ENCODE results near the gene NCKAP5L. TPM values are rescaled to one million over a fixed set of nuclear protein-coding genes. Genes with fewer than 3 reads are reported as not detected.
"Not testable (repeated sequence)": the region's sequence is repeated elsewhere in the genome, so short reads cannot be mapped to it uniquely, and the experiment has no call there.

The NCKAP5L gene
- total RNA-seq, 1 donor from 2014 or later: 9.1 TPM

DNA sequence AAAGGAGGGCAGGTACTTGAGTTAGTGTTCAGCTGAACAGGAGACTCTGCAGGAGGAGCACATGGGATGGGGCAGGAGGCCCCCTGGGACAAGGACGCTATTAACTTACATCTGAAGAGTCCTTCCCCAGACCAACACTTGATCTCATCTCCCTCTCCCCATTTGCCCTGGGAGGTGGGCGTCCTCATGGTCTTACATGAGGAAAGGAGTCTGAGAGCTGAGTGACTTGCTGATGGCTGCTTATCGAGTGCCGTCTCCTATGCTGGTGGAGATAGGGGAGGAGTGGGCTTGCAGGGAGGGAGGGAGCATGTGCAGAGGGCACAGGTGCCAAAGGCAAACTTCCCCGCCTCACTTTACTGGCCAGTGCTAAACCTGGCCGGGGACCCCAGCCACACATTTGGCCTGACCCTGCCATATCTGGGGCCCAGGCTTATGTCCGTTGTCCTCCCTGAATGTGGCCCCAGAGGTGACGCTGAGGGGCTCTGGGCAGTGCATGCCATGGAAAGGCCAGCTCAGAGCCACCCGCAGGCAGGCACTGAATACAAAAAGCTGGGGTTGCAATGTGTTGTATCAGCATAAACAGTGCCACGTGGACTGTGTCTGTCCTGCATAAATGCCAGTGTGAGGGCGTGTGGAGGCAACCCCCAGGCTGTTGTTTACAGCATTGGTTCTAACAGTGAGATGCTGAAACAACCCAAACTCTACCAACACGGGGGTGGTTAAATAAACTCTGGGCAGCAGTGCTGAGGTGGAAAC is 46.1 kb upstream of the NCKAP5L start:
- H3K4me1 Mint-ChIP-seq: no peaks in the 10 kb centered on the region
- POLR2A ChIA-PET: no interaction called here
- DNase-seq (no peak), ATAC-seq (ENCODE audit: low read depth) (no peak)
- CTCF ChIA-PET: no interaction called here
- intact Hi-C loops (cut with micrococcal nuclease): no loop called here
- no peak for TF ChIP-seq CTCF (IDR thresholded peaks at IDR 0.05)
- no peaks in the 10 kb centered on the region for H3K36me3 Mint-ChIP-seq (ENCODE audit: low read depth)
- peaks cover 8% of the 10 kb centered on the region for H3K27me3 Mint-ChIP-seq
- no peak overlapping the region for H3K27ac Mint-ChIP-seq
- H3K9me3 Mint-ChIP-seq: no peaks in the 10 kb centered on the region
- H3K4me3 Mint-ChIP-seq: no peak overlapping the region

GRCh38 chr12:49873361-49873934 is 45.2 kb upstream of the NCKAP5L start:
- no peaks in the 10 kb centered on the region for H3K36me3 Mint-ChIP-seq (ENCODE audit: low read depth)
- no peak for DNase-seq
- POLR2A ChIA-PET: no interaction called here
- no peak overlapping the region for H3K27ac Mint-ChIP-seq
- no peaks in the 10 kb centered on the region for H3K4me1 Mint-ChIP-seq
- no peaks in the 10 kb centered on the region for H3K9me3 Mint-ChIP-seq
- CTCF ChIA-PET: no interaction called here
- intact Hi-C loops (cut with micrococcal nuclease): no loop called here
- TF ChIP-seq CTCF (IDR thresholded peaks at IDR 0.05): no peak
- no peak for ATAC-seq (ENCODE audit: low read depth)
- peaks cover 9% of the 10 kb centered on the region for H3K27me3 Mint-ChIP-seq
- H3K4me3 Mint-ChIP-seq: no peak overlapping the region

GRCh38 chr12:49872781-49873181 is 44.6 kb upstream of the NCKAP5L start:
- CTCF ChIA-PET: no interaction called here
- DNase-seq: no peak
- no peaks in the 10 kb centered on the region for H3K9me3 Mint-ChIP-seq

GRCh38 chr12:49872381-49872780 is 44.2 kb upstream of the NCKAP5L start:
- no peak for TF ChIP-seq CTCF (IDR thresholded peaks at IDR 0.05)
- H3K27ac Mint-ChIP-seq: no peak overlapping the region
- H3K27me3 Mint-ChIP-seq: peaks cover 9% of the 10 kb centered on the region
- no peaks in the 10 kb centered on the region for H3K9me3 Mint-ChIP-seq
- ATAC-seq (ENCODE audit: low read depth): no peak
- CTCF ChIA-PET: no interaction called here
- H3K4me3 Mint-ChIP-seq: no peak overlapping the region
- no peak for DNase-seq
- H3K4me1 Mint-ChIP-seq: no peaks in the 10 kb centered on the region
- no peaks in the 10 kb centered on the region for H3K36me3 Mint-ChIP-seq (ENCODE audit: low read depth)
- POLR2A ChIA-PET: no interaction called here
- intact Hi-C loops (cut with micrococcal nuclease): no loop called here

More at GRCh38 chr12:49872781-49873181, 44.6 kb upstream of the NCKAP5L start:
- H3K27me3 Mint-ChIP-seq: peaks cover 9% of the 10 kb centered on the region
- no peaks in the 10 kb centered on the region for H3K4me1 Mint-ChIP-seq
- no peak for TF ChIP-seq CTCF (IDR thresholded peaks at IDR 0.05)
- intact Hi-C loops (cut with micrococcal nuclease): no loop called here
- H3K4me3 Mint-ChIP-seq: no peak overlapping the region
- H3K36me3 Mint-ChIP-seq (ENCODE audit: low read depth): no peaks in the 10 kb centered on the region
- no peak for ATAC-seq (ENCODE audit: low read depth)
- H3K27ac Mint-ChIP-seq: no peak overlapping the region
- POLR2A ChIA-PET: no interaction called here

GRCh38 chr12:49871811-49872251 is 43.6 kb upstream of the NCKAP5L start:
- H3K4me1 Mint-ChIP-seq; H3K9me3 Mint-ChIP-seq; ATAC-seq (ENCODE audit: low read depth); DNase-seq; H3K27me3 Mint-ChIP-seq; POLR2A ChIA-PET; H3K4me3 Mint-ChIP-seq; CTCF ChIA-PET; intact Hi-C loops (cut with micrococcal nuclease); H3K36me3 Mint-ChIP-seq (ENCODE audit: low read depth); H3K27ac Mint-ChIP-seq: not testable (repeated sequence)

Data from activated B cell treated with CpG ODN at 0.5 μM for 24 hours (primary cell).